Brain microvascular endothelial cell (primary cell): ENCODE results near the gene WDR4.
"Not testable (repeated sequence)": the region's sequence is repeated elsewhere in the genome, so short reads cannot be mapped to it uniquely, and the experiment has no call there.

Experiments used
- DNase-seq: peaks from one replicate; pipeline ENCODE4 v3.0.0-alpha.2; 2020
- H3K27ac ChIP-seq: fragments of 250-450 bp; sonication (Bioruptor Pico); 2 replicates; pipeline ENCODE4 v1.5.1; 2020; ENCODE audit warnings: mild to moderate bottlenecking, moderate library complexity
- H3K27me3 ChIP-seq: fragments of 250-450 bp; sonication (Bioruptor Pico); replicated peaks from 2 replicates; pipeline ENCODE4 v1.5.1; 2020; ENCODE audit warnings: mild to moderate bottlenecking
- H3K36me3 ChIP-seq: fragments of 250-450 bp; sonication (Bioruptor Pico); replicated peaks from 2 replicates; pipeline ENCODE4 v1.5.1; 2020; ENCODE audit warnings: mild to moderate bottlenecking
- H3K4me3 ChIP-seq: 2 replicates; pipeline ENCODE4 v1.5.1; 2011; ENCODE audit warnings: low read depth, mild to moderate bottlenecking, control low read depth, low read length, moderate library complexity
- CTCF ChIP-seq: IDR thresholded peaks from 2 replicates; pipeline ENCODE4 v1.5.1; 2011; ENCODE audit warnings: low read depth, mild to moderate bottlenecking, moderate library complexity, low read length, control low read depth, inconsistent platforms; ENCODE audit errors: missing control alignments
- in situ Hi-C: cut with HindIII; loops from 2 replicates; pipeline ENCODE4 v1.10.0; 2017; ENCODE audit warnings: low sequenced_read_pairs, low pct_ligation_motif_present

The WDR4 gene

DNA sequence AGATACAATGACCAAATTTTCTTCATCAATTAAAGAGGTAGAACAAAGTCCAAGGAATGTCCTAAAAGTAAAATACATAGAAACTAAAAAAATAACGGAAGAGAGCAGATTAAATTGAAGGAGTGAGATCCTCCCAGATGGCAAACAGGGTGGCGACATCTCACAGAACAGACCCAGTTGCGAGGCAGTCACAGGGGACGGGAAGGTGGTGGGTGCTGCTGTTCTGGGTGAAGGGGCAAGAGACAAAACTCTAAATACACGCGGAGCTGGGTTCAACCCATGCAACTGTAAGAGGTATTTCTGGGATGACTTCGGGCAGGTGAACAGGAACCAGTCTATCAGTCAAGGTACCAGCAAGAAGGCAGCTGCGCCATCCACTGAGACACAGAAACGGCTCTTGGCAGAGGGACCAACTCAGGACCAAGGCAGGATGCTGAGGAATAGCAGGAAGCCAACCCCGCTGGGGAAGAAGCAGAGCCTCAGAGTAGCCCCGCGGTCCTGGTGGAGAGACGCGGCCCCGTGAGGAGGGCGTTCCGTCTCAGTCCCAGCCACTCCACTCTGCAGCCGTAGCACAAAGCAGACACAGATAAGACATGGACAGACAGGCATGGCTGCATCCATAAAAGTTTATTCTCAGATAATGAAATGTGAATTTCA, 32.2 kb downstream of the WDR4 start:
- Histone ChIP-seq H3K27me3 (no peaks in the 10 kb centered on the region), H3K27ac (no peak overlapping the region), H3K4me3 (no peak overlapping the region), H3K36me3 (peaks cover 49% of the 10 kb centered on the region)
- DNase-seq = no peak
- no peak for TF ChIP-seq CTCF
- in situ Hi-C loops = no loop called here

GRCh38 chr21:42846221-42846620, 33.1 kb downstream of the WDR4 start:
- Histone ChIP-seq H3K27ac (no peak overlapping the region), H3K4me3 (no peak overlapping the region), H3K27me3 (no peaks in the 10 kb centered on the region), H3K36me3 (peaks cover 42% of the 10 kb centered on the region)
- in situ Hi-C loops = no loop called here
- TF ChIP-seq CTCF = no peak
- no peak for DNase-seq

DNA sequence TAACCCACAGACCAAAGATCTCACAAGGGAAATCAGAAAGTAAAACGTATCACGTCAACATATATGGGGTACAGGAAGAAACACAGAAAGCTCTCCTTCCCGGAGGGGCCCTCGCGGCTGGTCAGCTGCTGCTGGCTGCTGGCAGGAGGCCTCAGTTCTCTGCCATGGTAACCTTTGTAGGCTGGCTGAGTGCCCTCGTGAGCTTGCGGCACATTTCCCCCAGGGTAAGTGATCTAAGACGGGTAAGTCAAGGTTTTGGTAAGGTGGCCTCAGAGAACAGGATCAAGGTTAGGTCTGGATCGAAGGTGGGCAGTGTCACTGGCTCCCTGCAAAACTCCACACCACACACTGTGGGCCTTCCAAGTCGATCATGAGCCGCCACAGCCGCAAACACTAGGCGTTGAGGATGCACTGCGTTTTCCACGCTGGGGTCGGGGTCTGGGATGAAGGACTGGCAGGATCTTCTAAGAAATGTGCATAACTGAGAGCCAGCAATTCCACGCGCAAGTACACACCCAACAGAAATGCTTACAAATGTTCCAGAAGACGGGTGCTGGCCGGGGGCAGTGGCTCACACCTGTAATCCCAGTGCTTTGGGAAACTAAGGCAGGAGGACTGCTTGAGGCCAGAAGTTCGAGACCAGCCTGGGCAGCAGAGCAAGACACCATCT, 33.9 kb downstream of the WDR4 start:
- in situ Hi-C loops = no loop called here
- TF ChIP-seq CTCF = no peak
- H3K27me3 ChIP-seq = no peaks in the 10 kb centered on the region
- no peak overlapping the region for H3K27ac ChIP-seq
- H3K4me3 ChIP-seq = no peak overlapping the region
- no peak for DNase-seq
- peaks cover 48% of the 10 kb centered on the region for H3K36me3 ChIP-seq

DNA sequence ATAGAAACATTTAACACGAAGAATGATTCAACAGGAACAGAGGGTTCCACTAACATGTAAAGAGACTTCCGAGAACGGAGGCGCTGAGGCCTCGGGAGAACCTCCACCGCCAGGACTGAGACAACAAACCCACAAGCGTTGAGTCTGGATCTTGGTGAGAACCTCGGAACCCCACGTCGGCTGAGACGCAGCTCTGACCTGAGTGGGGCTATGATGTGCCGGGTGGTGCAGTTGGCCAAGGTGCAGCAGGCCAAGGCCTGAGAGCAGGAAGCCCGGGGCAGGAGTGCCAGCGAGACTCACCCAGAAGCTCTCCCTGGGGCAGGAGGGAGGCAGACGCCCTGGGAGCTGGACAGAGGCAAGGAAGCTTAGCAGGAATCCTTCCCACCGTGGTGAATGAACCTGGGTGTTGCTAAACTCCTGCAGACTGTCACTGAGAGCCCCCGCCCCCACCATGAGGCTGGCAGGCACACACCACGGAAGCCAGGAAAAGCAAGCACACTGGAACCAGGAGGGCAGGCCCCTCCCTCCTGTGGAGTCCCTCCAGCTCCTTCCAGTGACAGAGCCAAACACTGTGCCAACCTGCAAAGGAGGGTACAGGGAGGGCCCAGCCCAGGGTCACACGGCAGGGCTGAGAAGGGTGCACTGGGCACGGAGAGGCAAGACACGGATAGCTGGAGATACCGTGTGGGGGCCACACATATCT, 34.8 kb downstream of the WDR4 start:
- Histone ChIP-seq H3K36me3 (peaks cover 47% of the 10 kb centered on the region), H3K27me3 (no peaks in the 10 kb centered on the region), H3K4me3 (no peak overlapping the region), H3K27ac (no peak overlapping the region)
- DNase-seq = no peak
- in situ Hi-C loops = no loop called here
- TF ChIP-seq CTCF = no peak

DNA sequence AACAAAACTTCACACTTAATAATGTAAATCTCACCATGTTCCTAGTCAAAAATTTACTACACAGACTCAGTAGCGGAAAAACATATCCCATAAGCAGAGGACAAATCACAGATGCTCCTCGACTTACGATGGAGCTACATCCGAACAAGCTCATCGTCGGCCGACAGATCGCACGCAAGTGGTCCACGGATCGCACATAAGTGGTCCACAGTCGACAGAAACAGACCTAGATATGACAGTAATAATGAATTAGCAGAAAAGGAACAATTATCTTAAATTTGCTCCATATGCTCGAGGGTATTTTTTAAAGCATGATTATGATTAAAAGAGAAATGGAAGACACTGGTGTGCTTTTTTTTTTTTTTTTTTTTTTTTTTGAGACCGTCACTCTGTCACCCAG, 36.3 kb downstream of the WDR4 start:
- H3K4me3 ChIP-seq = no peak overlapping the region
- TF ChIP-seq CTCF = no peak
- H3K27ac ChIP-seq = no peak overlapping the region
- no peaks in the 10 kb centered on the region for H3K27me3 ChIP-seq
- in situ Hi-C loops = no loop called here
- peaks cover 41% of the 10 kb centered on the region for H3K36me3 ChIP-seq
- DNase-seq = no peak

DNA sequence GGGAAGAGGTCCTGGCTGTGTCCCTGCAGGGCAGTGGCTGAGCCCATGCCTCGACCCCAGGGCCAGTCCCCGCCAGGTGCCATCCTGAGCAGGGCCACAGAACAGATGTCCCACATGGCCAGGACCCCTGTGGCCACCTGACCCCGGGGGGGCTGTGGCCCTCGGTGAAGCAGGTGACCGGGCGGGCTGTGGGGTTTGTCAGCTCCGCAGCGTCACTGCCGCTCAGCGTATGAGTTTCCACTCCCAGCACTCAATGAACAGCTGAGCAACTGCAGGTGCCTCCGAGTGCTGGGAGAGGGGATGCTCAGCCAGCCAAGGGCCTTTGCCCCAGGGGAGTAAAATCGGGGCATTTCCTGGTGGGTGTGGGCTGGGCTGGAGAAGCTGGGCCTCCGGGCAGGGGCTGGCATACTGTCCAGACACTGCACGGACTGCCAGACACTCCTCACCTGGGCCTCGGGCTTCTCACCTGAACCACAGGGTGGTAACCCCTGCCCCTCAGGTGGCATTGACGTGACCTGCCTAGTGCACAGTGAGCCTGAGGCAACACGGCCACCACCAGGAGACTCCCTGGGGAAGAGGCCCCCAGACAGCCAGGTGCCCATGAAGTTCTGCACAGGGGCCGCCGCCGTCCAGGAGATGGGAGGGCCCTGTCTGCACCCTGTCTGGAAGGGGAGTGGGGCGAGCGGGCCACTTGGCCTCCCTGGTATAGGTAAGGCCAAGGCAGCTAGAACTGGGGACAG, 37.3 kb downstream of the WDR4 start:
- peaks cover 38% of the 10 kb centered on the region for H3K36me3 ChIP-seq
- in situ Hi-C loops, H3K4me3 ChIP-seq, DNase-seq, H3K27ac ChIP-seq, H3K27me3 ChIP-seq: not testable (repeated sequence)
